ENCODE measurements around the gene CNTN5. TPM values are rescaled to one million over a fixed set of nuclear protein-coding genes. Genes with fewer than 3 reads are reported as not detected.

CNTN5 gene
- total RNA-seq, 1 donor from 2014 or later = 17.7 TPM

DNA sequence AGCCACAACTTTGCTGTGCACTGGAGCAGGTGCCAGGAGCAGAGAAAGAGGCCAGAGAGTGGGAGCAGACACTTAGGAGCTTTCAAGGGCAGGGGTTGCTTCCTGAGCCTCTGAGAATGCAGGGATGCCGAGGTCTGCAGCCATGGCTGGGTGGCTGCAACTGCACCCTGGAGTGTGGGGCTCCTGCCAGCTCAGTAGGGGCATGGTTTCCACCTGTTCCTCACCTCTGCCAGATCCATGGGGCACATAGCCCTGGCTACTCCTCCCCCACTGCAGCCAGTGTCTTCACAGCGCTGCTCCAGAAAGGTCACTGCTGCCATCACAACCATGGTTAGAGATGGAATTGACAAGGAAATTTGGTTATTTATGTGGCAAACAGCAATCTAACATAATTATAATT lies 404.8 kb downstream of the CNTN5 start:
- Mint-ChIP-seq H3K36me3 (no peaks in the 10 kb centered on the region), H3K4me1 (peaks cover 5% of the 10 kb centered on the region), H3K9me3 (no peaks in the 10 kb centered on the region), H3K27me3 (ENCODE audit: low read depth) (peaks cover 2% of the 10 kb centered on the region), H3K4me3 (no peak overlapping the region), H3K27ac (no peak overlapping the region)
- TF ChIP-seq, protein P1, sequence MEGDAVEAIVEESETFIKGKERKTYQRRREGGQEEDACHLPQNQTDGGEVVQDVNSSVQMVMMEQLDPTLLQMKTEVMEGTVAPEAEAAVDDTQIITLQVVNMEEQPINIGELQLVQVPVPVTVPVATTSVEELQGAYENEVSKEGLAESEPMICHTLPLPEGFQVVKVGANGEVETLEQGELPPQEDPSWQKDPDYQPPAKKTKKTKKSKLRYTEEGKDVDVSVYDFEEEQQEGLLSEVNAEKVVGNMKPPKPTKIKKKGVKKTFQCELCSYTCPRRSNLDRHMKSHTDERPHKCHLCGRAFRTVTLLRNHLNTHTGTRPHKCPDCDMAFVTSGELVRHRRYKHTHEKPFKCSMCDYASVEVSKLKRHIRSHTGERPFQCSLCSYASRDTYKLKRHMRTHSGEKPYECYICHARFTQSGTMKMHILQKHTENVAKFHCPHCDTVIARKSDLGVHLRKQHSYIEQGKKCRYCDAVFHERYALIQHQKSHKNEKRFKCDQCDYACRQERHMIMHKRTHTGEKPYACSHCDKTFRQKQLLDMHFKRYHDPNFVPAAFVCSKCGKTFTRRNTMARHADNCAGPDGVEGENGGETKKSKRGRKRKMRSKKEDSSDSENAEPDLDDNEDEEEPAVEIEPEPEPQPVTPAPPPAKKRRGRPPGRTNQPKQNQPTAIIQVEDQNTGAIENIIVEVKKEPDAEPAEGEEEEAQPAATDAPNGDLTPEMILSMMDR (IDR thresholded peaks at IDR 0.05; ENCODE audit: unreplicated experiment) = no peak
- no peak for DNase-seq (ENCODE audit: low spot score in 2 of 2, unreplicated experiment in 2 of 2)

DNA sequence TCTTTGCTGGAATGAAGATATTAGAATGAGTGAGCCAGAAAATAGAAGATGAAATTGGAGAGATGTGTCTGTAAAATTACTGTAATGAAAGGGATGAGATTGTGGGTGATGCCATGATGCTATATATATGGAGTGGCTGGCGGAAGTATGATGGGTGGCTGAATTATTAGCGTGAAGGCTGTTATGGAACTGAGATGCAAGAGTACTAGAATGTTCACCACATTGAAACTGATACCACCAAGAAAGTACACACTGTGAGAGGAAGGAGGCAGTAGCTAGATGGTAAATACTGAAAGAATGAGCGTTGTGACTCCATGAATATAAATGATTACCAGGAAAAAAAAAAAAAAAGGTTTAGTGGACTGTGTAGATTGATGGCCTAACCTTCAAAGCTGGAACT lies 411.9 kb downstream of the CNTN5 start:
- Mint-ChIP-seq H3K27ac (no peak overlapping the region), H3K27me3 (ENCODE audit: low read depth) (no peaks in the 10 kb centered on the region), H3K36me3 (no peaks in the 10 kb centered on the region), H3K4me1 (no peaks in the 10 kb centered on the region), H3K9me3 (no peaks in the 10 kb centered on the region), H3K4me3 (no peak overlapping the region)
- TF ChIP-seq, protein P1 (IDR thresholded peaks at IDR 0.05; ENCODE audit: unreplicated experiment) = no peak
- DNase-seq (ENCODE audit: low spot score in 2 of 2, unreplicated experiment in 2 of 2) = no peak

DNA sequence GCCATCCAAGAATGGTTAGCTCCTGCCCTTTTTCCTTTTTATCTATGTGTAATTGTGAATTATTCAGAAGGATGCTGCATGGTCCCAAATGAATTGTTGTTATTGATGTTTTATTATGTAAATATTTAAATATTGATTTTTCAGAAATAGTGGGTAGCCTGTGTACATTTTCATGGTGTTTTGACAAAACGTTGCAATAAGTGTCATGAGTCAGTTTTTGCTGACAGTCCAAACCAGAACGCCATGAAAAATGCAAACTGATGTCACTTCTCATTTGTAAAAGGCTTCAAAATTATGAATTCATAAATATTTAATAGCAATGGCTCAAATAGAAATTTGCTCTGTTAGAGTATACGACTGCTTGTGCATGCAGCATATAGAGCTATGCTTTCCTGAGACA lies 422.5 kb downstream of the CNTN5 start:
- Mint-ChIP-seq H3K27ac (no peak overlapping the region), H3K27me3 (ENCODE audit: low read depth) (no peaks in the 10 kb centered on the region), H3K4me1 (peaks cover 5% of the 10 kb centered on the region), H3K9me3 (no peaks in the 10 kb centered on the region), H3K36me3 (no peaks in the 10 kb centered on the region), H3K4me3 (no peak overlapping the region)
- no peak for DNase-seq (ENCODE audit: low spot score in 2 of 2, unreplicated experiment in 2 of 2)
- TF ChIP-seq, protein P1 (IDR thresholded peaks at IDR 0.05; ENCODE audit: unreplicated experiment) = no peak

DNA sequence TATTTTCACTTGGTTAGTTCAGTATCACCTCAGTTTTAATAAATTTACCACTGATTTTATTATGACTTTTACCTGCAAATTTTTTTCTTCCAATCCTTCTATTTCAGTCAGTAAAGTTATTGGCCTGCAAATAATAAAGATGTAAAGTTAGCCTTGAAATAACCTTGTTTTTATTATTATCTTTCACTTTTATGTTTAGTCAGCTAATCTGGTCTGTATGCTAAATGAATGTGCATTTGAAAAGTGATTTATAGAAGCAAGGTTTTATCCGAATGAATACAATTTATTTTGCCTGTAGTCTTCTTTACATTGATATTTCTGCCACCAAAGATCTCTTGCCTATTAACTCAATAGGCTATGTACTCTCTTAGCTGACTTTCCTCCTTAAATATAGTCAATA lies 425.7 kb downstream of the CNTN5 start:
- TF ChIP-seq, protein P1 (IDR thresholded peaks at IDR 0.05; ENCODE audit: unreplicated experiment) = no peak
- Mint-ChIP-seq H3K27ac (no peak overlapping the region), H3K36me3 (no peaks in the 10 kb centered on the region), H3K27me3 (ENCODE audit: low read depth) (no peaks in the 10 kb centered on the region), H3K4me3 (no peak overlapping the region), H3K4me1 (peaks cover 5% of the 10 kb centered on the region), H3K9me3 (no peaks in the 10 kb centered on the region)
- no peak for DNase-seq (ENCODE audit: low spot score in 2 of 2, unreplicated experiment in 2 of 2)

DNA sequence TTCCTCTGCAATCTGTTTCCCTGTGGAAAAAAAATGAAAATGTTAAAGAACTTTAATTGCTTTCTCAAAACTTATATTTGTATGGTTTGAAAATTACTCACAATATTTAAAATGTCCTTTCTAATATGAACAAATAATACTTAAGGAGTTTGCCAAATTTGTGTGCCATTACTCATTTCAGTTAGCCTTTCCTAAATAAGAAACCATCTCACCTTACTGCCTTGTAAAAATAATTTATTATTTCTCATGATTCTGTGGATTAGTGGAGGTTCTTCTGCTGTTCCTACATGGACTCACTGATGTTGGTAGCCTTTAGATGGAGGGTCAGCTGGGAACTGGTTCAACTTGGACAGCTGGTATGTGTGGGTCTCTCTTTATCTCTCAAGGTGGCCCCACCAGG lies 428.6 kb downstream of the CNTN5 start:
- no peak overlapping the region for H3K4me3 Mint-ChIP-seq

More for the DNA sequence above, 428.6 kb downstream of the CNTN5 start:
- DNase-seq (ENCODE audit: low spot score in 2 of 2, unreplicated experiment in 2 of 2) = no peak
- Mint-ChIP-seq H3K27ac (no peak overlapping the region), H3K36me3 (no peaks in the 10 kb centered on the region), H3K27me3 (ENCODE audit: low read depth) (no peaks in the 10 kb centered on the region), H3K9me3 (no peaks in the 10 kb centered on the region), H3K4me1 (peaks cover 5% of the 10 kb centered on the region)
- TF ChIP-seq, protein P1 (IDR thresholded peaks at IDR 0.05; ENCODE audit: unreplicated experiment) = no peak
